Loucy (cell line): ENCODE results near the gene SLC4A1.
A peak's percentile ranks its signal among the peaks of the same experiment; 100 is the strongest.

Source experiments
- H2AFZ ChIP-seq: fragments of 200-600 bp; sonication (generic); 2 replicates; pipeline ENCODE4 v1.6.0; 2016; ENCODE audit warnings: antibody characterized with exemption, mild to moderate bottlenecking, low read length, moderate library complexity
- H3F3A ChIP-seq: fragments of 200-600 bp; 2 replicates; pipeline ENCODE4 v1.6.0; 2016; ENCODE audit warnings: antibody characterized with exemption, low read depth, mild to moderate bottlenecking
- H3K27me3 ChIP-seq: fragments of 200-600 bp; sonication (generic); 2 replicates; pipeline ENCODE4 v1.6.1; 2014; ENCODE audit warnings: low read length, mild to moderate bottlenecking; ENCODE audit not compliant: insufficient read depth, poor library complexity, severe bottlenecking
- H3K36me3 ChIP-seq: fragments of 200-600 bp; sonication (generic); 2 replicates; pipeline ENCODE4 v1.6.1; 2016; ENCODE audit warnings: low read length; ENCODE audit not compliant: insufficient read depth
- H3K4me1 ChIP-seq: fragments of 200-600 bp; sonication (generic); 2 replicates; pipeline ENCODE4 v1.5.1; 2014; ENCODE audit warnings: low read length, mild to moderate bottlenecking; ENCODE audit not compliant: insufficient read depth, poor library complexity, severe bottlenecking
- H3K4me2 ChIP-seq: fragments of 200-600 bp; sonication (generic); 2 replicates; pipeline ENCODE4 v1.6.0; 2014; ENCODE audit warnings: antibody characterized with exemption, low read length, low read depth, mild to moderate bottlenecking; ENCODE audit not compliant: poor library complexity, severe bottlenecking
- H3K4me3 ChIP-seq: fragments of 200-600 bp; sonication (generic); 2 replicates; pipeline ENCODE4 v1.5.1; 2014; ENCODE audit warnings: low read length, mild to moderate bottlenecking, mixed read lengths; ENCODE audit not compliant: poor library complexity, severe bottlenecking
- H3K79me2 ChIP-seq: fragments of 200-600 bp; sonication (generic); 2 replicates; pipeline ENCODE4 v1.6.1; 2014; ENCODE audit warnings: low read length; ENCODE audit not compliant: insufficient read depth
- H3K9ac ChIP-seq: fragments of 200-600 bp; sonication (generic); 2 replicates; pipeline ENCODE4 v1.6.0; 2014; ENCODE audit warnings: mild to moderate bottlenecking, low read depth, low read length, moderate library complexity; ENCODE audit not compliant: poor library complexity, severe bottlenecking
- H3K9me2 ChIP-seq: fragments of 200-600 bp; sonication (generic); replicated peaks from 2 replicates; pipeline ENCODE4 v1.6.1; 2016; ENCODE audit warnings: low read depth, low read length, mixed read lengths
- H3K9me3 ChIP-seq: fragments of 200-600 bp; sonication (generic); 2 replicates; pipeline ENCODE4 v1.6.1; 2014; ENCODE audit warnings: mild to moderate bottlenecking, antibody characterized with exemption, low read length, low read depth; ENCODE audit not compliant: insufficient read depth
- H4K20me1 ChIP-seq: fragments of 200-600 bp; sonication (generic); 2 replicates; pipeline ENCODE4 v1.6.0; 2014; ENCODE audit warnings: antibody characterized with exemption, low read length, mild to moderate bottlenecking; ENCODE audit not compliant: insufficient read depth, poor library complexity, severe bottlenecking
- CTCF ChIP-seq: fragments of 200-600 bp; sonication (generic); conservative IDR thresholded peaks from 2 replicates; pipeline ENCODE4 v1.5.1; 2014; ENCODE audit warnings: mild to moderate bottlenecking, antibody characterized with exemption, low read length
- EZH2phosphoT487 ChIP-seq: fragments of 200-600 bp; IDR thresholded peaks from 2 replicates; pipeline ENCODE4 v1.6.1; 2018; ENCODE audit warnings: antibody characterized with exemption, mild to moderate bottlenecking, moderate library complexity, borderline replicate concordance

SLC4A1 gene

GRCh38 chr17:44206825-44207155 is 61.1 kb downstream of the SLC4A1 start:
- Histone ChIP-seq H4K20me1 (no peaks in the 10 kb centered on the region), H3K4me3 (no peak overlapping the region), H3K27me3 (no peaks in the 10 kb centered on the region), H3K4me2 (no peak overlapping the region), H3K79me2 (no peaks in the 10 kb centered on the region), H3K9me2 (no peaks in the 10 kb centered on the region), H3K36me3 (peaks cover 45% of the 10 kb centered on the region; the same call in 1 of the 2 replicates), H3K9me3 (no peaks in the 10 kb centered on the region), H2AFZ (no peak overlapping the region), H3F3A (0 out of 2 replicates have a peak, but pooled peaks cover 4% of the 10 kb centered on the region), H3K4me1 (peaks cover 4% of the 10 kb centered on the region), H3K9ac (no peak overlapping the region)
- no peak for TF ChIP-seq CTCF
- TF ChIP-seq EZH2phosphoT487, result no peak

- peaks cover 5% of the 10 kb centered on the region for H3K4me1 ChIP-seq
- H3F3A ChIP-seq, result 0 out of 2 replicates have a peak, but pooled peaks cover 4% of the 10 kb centered on the region
- no peaks in the 10 kb centered on the region for H3K9me3 ChIP-seq
- no peaks in the 10 kb centered on the region for H3K27me3 ChIP-seq
- H2AFZ ChIP-seq, result no peak overlapping the region
- no peak overlapping the region for H3K9ac ChIP-seq
- H3K36me3 ChIP-seq, result peaks cover 39% of the 10 kb centered on the region; the same call in 1 of the 2 replicates
- H3K79me2 ChIP-seq, result no peaks in the 10 kb centered on the region
- no peak overlapping the region for H3K4me3 ChIP-seq
- no peaks in the 10 kb centered on the region for H3K9me2 ChIP-seq
- H4K20me1 ChIP-seq, result no peaks in the 10 kb centered on the region
- peak; percentile 32; the same call in 1 of the 2 replicates for TF ChIP-seq CTCF
- TF ChIP-seq EZH2phosphoT487, result no peak
- H3K4me2 ChIP-seq, result no peak overlapping the region
Observed at GRCh38 chr17:44205962-44206824, 61.7 kb downstream of the SLC4A1 start.

GRCh38 chr17:44204441-44204882 is 63.5 kb downstream of the SLC4A1 start:
- no peaks in the 10 kb centered on the region for H3K9me2 ChIP-seq
- H2AFZ ChIP-seq, result no peak overlapping the region
- H3K9me3 ChIP-seq, result no peaks in the 10 kb centered on the region
- no peaks in the 10 kb centered on the region for H3K27me3 ChIP-seq
- no peaks in the 10 kb centered on the region for H3K79me2 ChIP-seq
- TF ChIP-seq CTCF (no peak), EZH2phosphoT487 (no peak)
- peaks cover 4% of the 10 kb centered on the region; the same call in 1 of the 2 replicates for H3F3A ChIP-seq
- H3K4me2 ChIP-seq, result no peak overlapping the region
- no peaks in the 10 kb centered on the region for H4K20me1 ChIP-seq
- H3K36me3 ChIP-seq, result peaks cover 25% of the 10 kb centered on the region; the same call in 1 of the 2 replicates
- H3K4me1 ChIP-seq, result peaks cover 11% of the 10 kb centered on the region
- no peak overlapping the region for H3K9ac ChIP-seq
- H3K4me3 ChIP-seq, result no peak overlapping the region
